Panc1 (cell line): ENCODE data around the gene ELK4. TPM values are rescaled to one million over a fixed set of nuclear protein-coding genes. Genes with fewer than 3 reads are reported as not detected.

Source experiments
- ATAC-seq: fragments of 200-7000 bp; cut with Tn5 transposase; 2 replicates; pipeline ENCODE4 v1.9.1; 2020; ENCODE audit warnings: mild to moderate bottlenecking, moderate library complexity
- BruUV-seq: library from RNA; stranded (reverse); fragments of 400-500 nt; replicated peaks from 2 replicates; lab custom pipeline; 2021; lab: Mats Ljungman, UMichigan
- CTCF ChIA-PET: fragments of 300-600 bp; sonication (Branson Sonifier 250); formaldehyde crosslinking; loops from one replicate; lab custom pipeline; 2022; ENCODE audit warnings: antibody characterized with exemption; lab: Charles Lee
- POLR2A ChIA-PET: fragments of 300-600 bp; sonication (Branson Sonifier 250); formaldehyde crosslinking; loops from one replicate; lab custom pipeline; 2022; ENCODE audit warnings: antibody characterized with exemption; lab: Charles Lee
- DNase-seq: peaks from one replicate; pipeline ENCODE4 v3.0.0-alpha.2; 2010; ENCODE audit warnings: low read depth, low spot score
- H3K27ac ChIP-seq: 2 replicates; pipeline ENCODE4 v1.5.1; 2011; ENCODE audit warnings: mild to moderate bottlenecking, low read length, inconsistent platforms
- H3K27me3 ChIP-seq: fragments of 200-500 bp; sonication (Bioruptor generic); 2 replicates; pipeline ENCODE4 v1.6.0; 2014; ENCODE audit warnings: low read length, inconsistent platforms; ENCODE audit not compliant: control insufficient read depth, insufficient read depth
- H3K36me3 ChIP-seq: fragments of 200-500 bp; sonication (Bioruptor generic); 2 replicates; pipeline ENCODE4 v1.5.1; 2014; ENCODE audit warnings: inconsistent platforms, mild to moderate bottlenecking, low read length, moderate library complexity; ENCODE audit not compliant: control insufficient read depth, insufficient read depth
- H3K4me1 ChIP-seq: 2 replicates; pipeline ENCODE4 v1.5.1; 2011; ENCODE audit warnings: inconsistent platforms, mild to moderate bottlenecking, low read length, moderate library complexity; ENCODE audit not compliant: control insufficient read depth, insufficient read depth
- H3K4me3 ChIP-seq, 2 experiments: 2 replicates each; pipeline ENCODE4 v1.5.1; 2011 to 2012; ENCODE audit warnings: low read depth in 2 of 2, low read length in 2 of 2, mild to moderate bottlenecking in 2 of 2, inconsistent platforms in 1 of 2, moderate library complexity in 1 of 2
- H3K9me3 ChIP-seq: fragments of 200-500 bp; sonication (Bioruptor generic); 2 replicates; pipeline ENCODE4 v1.5.1; 2014; ENCODE audit warnings: low read depth, mild to moderate bottlenecking, inconsistent platforms, low read length, moderate library complexity; ENCODE audit not compliant: control insufficient read depth, insufficient read depth
- CTCF ChIP-seq: fragments of 450-650 bp; IDR thresholded peaks from 2 replicates; pipeline ENCODE4 v1.5.1; 2017; ENCODE audit warnings: mild to moderate bottlenecking
- POLR2AphosphoS5 ChIP-seq: IDR thresholded peaks from 2 replicates; pipeline ENCODE4 v1.6.1; 2012; ENCODE audit warnings: mild to moderate bottlenecking, low read depth, low read length, moderate library complexity
- REST ChIP-seq, 2 experiments: IDR thresholded peaks; 2 replicates each; pipeline ENCODE4 v1.6.1; 2011 to 2012; ENCODE audit warnings: low read depth in 2 of 2, control low read depth in 1 of 2, low read length in 1 of 2, mild to moderate bottlenecking in 1 of 2, moderate library complexity in 1 of 2; ENCODE audit not compliant: insufficient read depth in 1 of 2
- SIN3A ChIP-seq: IDR thresholded peaks from 2 replicates; pipeline ENCODE4 v1.6.1; 2012; ENCODE audit warnings: low read depth, mild to moderate bottlenecking, low read length, moderate library complexity, borderline replicate concordance; ENCODE audit not compliant: insufficient read depth
- TCF7L2 ChIP-seq: IDR thresholded peaks from 2 replicates; pipeline ENCODE4 v1.6.1; 2011; ENCODE audit warnings: mild to moderate bottlenecking, low read depth, low read length, inconsistent platforms
- in situ Hi-C: cut with HindIII; loops from 2 replicates; pipeline ENCODE4 v1.10.0; 2016; ENCODE audit warnings: low sequenced_read_pairs, low pct_unique_long_range_greater_than_20kb
- intact Hi-C: fragments of 100-400 bp; cut with micrococcal nuclease; formaldehyde crosslinking; loops from one replicate; pipeline ENCODE4 v1.10.0; 2022; ENCODE audit not compliant: unreplicated experiment
- total RNA-seq: library from RNA; stranded (reverse); gene quantifications from one replicate; pipeline ENCODE4 v1.2.1, GENCODE V29; 2021; ENCODE audit not compliant: unreplicated experiment

The ELK4 gene
- total RNA-seq, 1 experiment from 2014 or later, result 54.6 TPM

GRCh38 chr1:205578780-205579571 is 52.8 kb downstream of the ELK4 start:
- Histone ChIP-seq H3K4me3 (no peak overlapping the region), H3K27ac (no peak overlapping the region), H3K4me1 (no peaks in the 10 kb centered on the region), H3K9me3 (no peaks in the 10 kb centered on the region), H3K27me3 (no peaks in the 10 kb centered on the region), H3K36me3 (no peaks in the 10 kb centered on the region)
- in situ Hi-C loops, result no loop called here
- ATAC-seq (no peak), DNase-seq (no peak)
- no TSS peak for BruUV-seq
- TF ChIP-seq CTCF (no peak), REST (IDR thresholded peaks at IDR 0.05; ENCODE audit: insufficient read depth in 1 of 2, low read depth in 2 of 2, low read length in 1 of 2) (no peak), SIN3A (no peak), POLR2AphosphoS5 (no peak), TCF7L2 (no peak)
- intact Hi-C loops, result no loop called here
- ChIA-PET CTCF (no interaction called here), POLR2A (no interaction called here)

- TF ChIP-seq TCF7L2 (no peak), SIN3A (no peak), REST (IDR thresholded peaks at IDR 0.05; ENCODE audit: insufficient read depth in 1 of 2, low read depth in 2 of 2, low read length in 1 of 2) (no peak), POLR2AphosphoS5 (no peak), CTCF (no peak)
- Histone ChIP-seq H3K36me3 (no peaks in the 10 kb centered on the region), H3K4me3 (no peak overlapping the region), H3K27me3 (no peaks in the 10 kb centered on the region), H3K27ac (no peak overlapping the region), H3K9me3 (no peaks in the 10 kb centered on the region), H3K4me1 (no peaks in the 10 kb centered on the region)
- CTCF ChIA-PET, result no interaction called here
- DNase-seq, result no peak
- in situ Hi-C loops, result no loop called here
- no TSS peak for BruUV-seq
- POLR2A ChIA-PET, result no interaction called here
- no peak for ATAC-seq
- intact Hi-C loops, result no loop called here
Measured at GRCh38 chr1:205577874-205578658, 53.7 kb downstream of the ELK4 start.
